ENCODE data around the gene DACT1.

Gene DACT1

GRCh38 chr14:58667900-58668299 is 30.1 kb downstream of the DACT1 start:
- no peak for DNase-seq (ENCODE audit: low read depth in 2 of 2)

GRCh38 chr14:58668848-58669480 is 31.2 kb downstream of the DACT1 start:
- DNase-seq (ENCODE audit: low read depth in 2 of 2): no peak

GRCh38 chr14:58669556-58670200 is 31.9 kb downstream of the DACT1 start:
- DNase-seq (ENCODE audit: low read depth in 2 of 2): no peak

- DNase-seq (ENCODE audit: low read depth in 2 of 2): no peak
Measured at GRCh38 chr14:58671024-58671423, 33.3 kb downstream of the DACT1 start.

GRCh38 chr14:58671436-58671835 is 33.7 kb downstream of the DACT1 start:
- no peak for DNase-seq (ENCODE audit: low read depth in 2 of 2)

- no peak for DNase-seq (ENCODE audit: low read depth in 2 of 2)
Measured at GRCh38 chr14:58673722-58674121, 36.0 kb downstream of the DACT1 start.

- DNase-seq (ENCODE audit: low read depth in 2 of 2): no peak
Measured at GRCh38 chr14:58677001-58677400, 39.2 kb downstream of the DACT1 start.

- DNase-seq (ENCODE audit: low read depth in 2 of 2): no peak
Measured at GRCh38 chr14:58677517-58677916, 39.8 kb downstream of the DACT1 start.

- no peak for DNase-seq (ENCODE audit: low read depth in 2 of 2)
Measured at GRCh38 chr14:58677996-58678395, 40.2 kb downstream of the DACT1 start.

- DNase-seq (ENCODE audit: low read depth in 2 of 2): no peak
Measured at GRCh38 chr14:58680698-58681097, 42.9 kb downstream of the DACT1 start.

GRCh38 chr14:58687232-58687795 is 49.6 kb downstream of the DACT1 start:
- DNase-seq (ENCODE audit: low read depth in 2 of 2): no peak

- no peak for DNase-seq (ENCODE audit: low read depth in 2 of 2)
Measured at GRCh38 chr14:58690801-58691516, 53.2 kb downstream of the DACT1 start.

- DNase-seq (ENCODE audit: low read depth in 2 of 2): no peak
Measured at GRCh38 chr14:58693048-58693447, 55.3 kb downstream of the DACT1 start.

GRCh38 chr14:58695514-58695913 is 57.8 kb downstream of the DACT1 start:
- DNase-seq (ENCODE audit: low read depth in 2 of 2): no peak

- no peak for DNase-seq (ENCODE audit: low read depth in 2 of 2)
Measured at GRCh38 chr14:58697266-58697929, 59.6 kb downstream of the DACT1 start.

All from stimulated activated CD8-positive, alpha-beta memory T cell treated with anti-CD3 and anti-CD28 coated beads, Interleukin-7, amount 100 ng/mL, for 4 hours (primary cell).